Measurements from ENCODE around the gene ATP10A. TPM values are rescaled to one million over a fixed set of nuclear protein-coding genes. Genes with fewer than 3 reads are reported as not detected.

ATP10A gene
- total and polyA plus RNA-seq, 9 of the 15 experiments (the other 6 are each of a cell fraction or from before 2014, with no cell fraction given): 0.09 TPM; not detected in 8

GRCh38 chr15:25887870-25888269 is 24.7 kb upstream of the ATP10A start (continued):
- TF ChIP-seq ZBTB40 (IDR thresholded peaks at IDR 0.05) (no peak), ZBTB40 (CRISPR knock-in tag; IDR thresholded peaks at IDR 0.05) (no peak), BACH1 (tag; IDR thresholded peaks at IDR 0.05) (no peak), ZBTB1 (CRISPR knock-in tag; IDR thresholded peaks at IDR 0.05; ENCODE audit: borderline replicate concordance, low read depth) (no peak), ZNF436 (CRISPR knock-in tag; IDR thresholded peaks at IDR 0.05) (no peak)
- TF ChIP-seq, protein P1, sequence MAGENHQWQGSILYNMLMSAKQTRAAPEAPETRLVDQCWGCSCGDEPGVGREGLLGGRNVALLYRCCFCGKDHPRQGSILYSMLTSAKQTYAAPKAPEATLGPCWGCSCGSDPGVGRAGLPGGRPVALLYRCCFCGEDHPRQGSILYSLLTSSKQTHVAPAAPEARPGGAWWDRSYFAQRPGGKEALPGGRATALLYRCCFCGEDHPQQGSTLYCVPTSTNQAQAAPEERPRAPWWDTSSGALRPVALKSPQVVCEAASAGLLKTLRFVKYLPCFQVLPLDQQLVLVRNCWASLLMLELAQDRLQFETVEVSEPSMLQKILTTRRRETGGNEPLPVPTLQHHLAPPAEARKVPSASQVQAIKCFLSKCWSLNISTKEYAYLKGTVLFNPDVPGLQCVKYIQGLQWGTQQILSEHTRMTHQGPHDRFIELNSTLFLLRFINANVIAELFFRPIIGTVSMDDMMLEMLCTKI (IDR thresholded peaks at IDR 0.05; ENCODE audit: partially characterized antibody): no peak
- TF ChIP-seq, protein P2, sequence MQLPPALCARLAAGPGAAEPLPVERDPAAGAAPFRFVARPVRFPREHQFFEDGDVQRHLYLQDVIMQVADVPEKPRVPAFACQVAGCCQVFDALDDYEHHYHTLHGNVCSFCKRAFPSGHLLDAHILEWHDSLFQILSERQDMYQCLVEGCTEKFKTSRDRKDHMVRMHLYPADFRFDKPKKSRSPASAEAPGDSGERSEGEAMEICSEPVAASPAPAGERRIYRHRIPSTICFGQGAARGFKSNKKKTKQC (CRISPR knock-in tag; IDR thresholded peaks at IDR 0.05): no peak
